Measurements from ENCODE around the gene MTOR. TPM values are rescaled to one million over a fixed set of nuclear protein-coding genes. Genes with fewer than 3 reads are reported as not detected.

Gene MTOR
- total and polyA plus RNA-seq, 10 of the 15 experiments (the other 5 are each of a cell fraction or from before 2014, with no cell fraction given) = 6.6 to 41.8 (median 29.8) TPM

GRCh38 chr1:11059968-11060830 lies 202.2 kb downstream of the MTOR start, which contains the start of gene SRM (continued):
- TF ChIP-seq ZNF687 (IDR thresholded peaks at IDR 0.05) = peak; percentile 76
- peak; percentile 69 for TF ChIP-seq IKZF1 (conservative IDR thresholded peaks at IDR 0.05)
- TF ChIP-seq PBX3 (IDR thresholded peaks at IDR 0.05; ENCODE audit: insufficient replicate concordance, low read depth, low read length) = peak; percentile 82
- no peak for TF ChIP-seq MEF2A (IDR thresholded peaks at IDR 0.05; ENCODE audit: insufficient read depth, low read depth, low read length)
- no peak for TF ChIP-seq KDM1A (IDR thresholded peaks at IDR 0.05; ENCODE audit: borderline replicate concordance)
- no peak for TF ChIP-seq ZBED1 (IDR thresholded peaks at IDR 0.05; ENCODE audit: borderline replicate concordance)
- no peak for TF ChIP-seq RUNX3 (IDR thresholded peaks at IDR 0.05; ENCODE audit: low read length)
